ENCODE results near the gene CD96.
"Not testable (repeated sequence)": the region's sequence is repeated elsewhere in the genome, so short reads cannot be mapped to it uniquely, and the experiment has no call there.

The CD96 gene

DNA sequence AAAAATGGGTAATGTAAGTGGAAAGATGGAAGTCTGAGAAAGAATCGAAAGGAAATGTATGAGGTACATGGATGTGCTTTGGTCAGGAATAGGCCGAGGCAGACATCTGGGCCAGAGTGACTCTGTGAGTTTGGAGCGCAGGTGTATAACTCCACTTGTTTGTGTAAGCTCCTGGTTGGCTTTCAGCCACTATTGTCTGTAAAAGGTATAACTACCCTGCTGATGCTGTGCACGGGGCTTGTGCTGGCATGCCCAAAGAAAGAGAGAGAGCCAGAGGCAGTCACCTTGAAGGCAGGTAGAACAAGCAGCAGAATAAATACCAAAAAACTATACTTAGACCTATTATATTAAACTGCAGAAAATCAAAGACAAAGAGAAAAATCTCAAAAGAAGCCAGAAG, 32.7 kb upstream of the CD96 start:
- no peak overlapping the region for H3K27ac Mint-ChIP-seq
- H3K27me3 Mint-ChIP-seq (ENCODE audit: low read depth): no peaks in the 10 kb centered on the region
- H3K9me3 Mint-ChIP-seq: no peaks in the 10 kb centered on the region
- peaks cover 11% of the 10 kb centered on the region for H3K4me1 Mint-ChIP-seq
- TF ChIP-seq, protein P1, sequence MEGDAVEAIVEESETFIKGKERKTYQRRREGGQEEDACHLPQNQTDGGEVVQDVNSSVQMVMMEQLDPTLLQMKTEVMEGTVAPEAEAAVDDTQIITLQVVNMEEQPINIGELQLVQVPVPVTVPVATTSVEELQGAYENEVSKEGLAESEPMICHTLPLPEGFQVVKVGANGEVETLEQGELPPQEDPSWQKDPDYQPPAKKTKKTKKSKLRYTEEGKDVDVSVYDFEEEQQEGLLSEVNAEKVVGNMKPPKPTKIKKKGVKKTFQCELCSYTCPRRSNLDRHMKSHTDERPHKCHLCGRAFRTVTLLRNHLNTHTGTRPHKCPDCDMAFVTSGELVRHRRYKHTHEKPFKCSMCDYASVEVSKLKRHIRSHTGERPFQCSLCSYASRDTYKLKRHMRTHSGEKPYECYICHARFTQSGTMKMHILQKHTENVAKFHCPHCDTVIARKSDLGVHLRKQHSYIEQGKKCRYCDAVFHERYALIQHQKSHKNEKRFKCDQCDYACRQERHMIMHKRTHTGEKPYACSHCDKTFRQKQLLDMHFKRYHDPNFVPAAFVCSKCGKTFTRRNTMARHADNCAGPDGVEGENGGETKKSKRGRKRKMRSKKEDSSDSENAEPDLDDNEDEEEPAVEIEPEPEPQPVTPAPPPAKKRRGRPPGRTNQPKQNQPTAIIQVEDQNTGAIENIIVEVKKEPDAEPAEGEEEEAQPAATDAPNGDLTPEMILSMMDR (IDR thresholded peaks at IDR 0.05; ENCODE audit: unreplicated experiment in 3 of 3): no peak
- H3K36me3 Mint-ChIP-seq (ENCODE audit: low read depth): no peaks in the 10 kb centered on the region
- no peak overlapping the region for H3K4me3 Mint-ChIP-seq

DNA sequence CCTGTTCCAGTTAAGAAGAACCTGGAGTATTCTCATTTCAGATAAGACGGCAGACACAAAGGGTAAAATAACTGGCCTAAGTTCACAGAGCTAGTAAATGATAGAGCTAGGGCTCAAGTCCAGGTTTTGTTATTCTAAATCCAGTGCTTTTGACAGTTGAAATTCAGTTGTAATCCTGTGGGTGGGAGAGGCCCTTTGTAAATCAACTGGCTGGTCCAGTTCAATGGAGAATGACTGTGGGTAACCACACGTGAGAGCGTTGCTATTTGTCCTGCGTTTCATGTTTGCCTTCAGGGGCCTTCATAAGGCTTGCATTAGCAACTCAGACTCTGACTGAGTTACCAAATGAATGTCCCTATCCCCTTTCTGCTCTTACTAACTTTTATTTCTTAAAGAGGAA, 24.2 kb upstream of the CD96 start:
- H3K36me3 Mint-ChIP-seq (ENCODE audit: low read depth): no peaks in the 10 kb centered on the region
- H3K4me3 Mint-ChIP-seq: no peak overlapping the region
- H3K27ac Mint-ChIP-seq: peak overlapping the region in 1 of 3 experiments; percentile 46
- TF ChIP-seq, protein P1 (IDR thresholded peaks at IDR 0.05; ENCODE audit: unreplicated experiment in 3 of 3): no peak
- peaks cover 17% of the 10 kb centered on the region for H3K4me1 Mint-ChIP-seq
- H3K9me3 Mint-ChIP-seq: peaks cover 3% of the 10 kb centered on the region
- no peaks in the 10 kb centered on the region for H3K27me3 Mint-ChIP-seq (ENCODE audit: low read depth)

DNA sequence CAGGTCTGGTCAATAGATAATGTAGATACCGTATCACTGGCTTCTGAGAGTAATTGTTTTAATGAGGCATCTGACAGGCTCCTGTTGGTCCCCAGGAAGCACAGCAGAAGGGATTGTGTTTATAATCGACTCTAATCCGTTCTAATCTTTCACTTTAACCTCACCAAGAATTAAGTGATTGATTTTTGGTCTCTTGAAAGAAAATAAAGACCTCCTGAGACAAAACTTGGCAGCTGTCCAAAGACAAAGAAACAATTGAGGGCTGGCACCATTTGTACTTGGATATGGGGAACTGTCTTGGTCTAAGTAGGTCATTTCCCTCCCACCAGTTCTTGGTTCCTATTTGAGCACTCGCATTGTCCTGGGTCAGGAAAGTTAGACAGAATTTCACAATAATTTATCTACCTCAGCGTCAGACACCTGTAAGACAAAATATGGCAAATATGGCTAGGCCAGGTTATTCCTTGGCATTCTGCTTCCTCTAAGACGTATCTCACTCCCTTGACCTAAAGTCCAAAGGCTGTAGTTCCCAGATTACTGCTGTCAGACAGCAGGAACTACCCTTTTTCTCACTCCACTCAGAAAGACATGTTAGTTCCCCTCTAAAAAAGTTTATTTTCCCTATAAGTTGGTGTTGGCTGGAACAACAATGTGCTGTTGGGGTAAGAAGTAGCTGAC, 22.7 kb upstream of the CD96 start:
- H3K4me3 Mint-ChIP-seq: no peak overlapping the region
- no peaks in the 10 kb centered on the region for H3K27me3 Mint-ChIP-seq (ENCODE audit: low read depth)
- no peak overlapping the region for H3K27ac Mint-ChIP-seq
- peaks cover 17% of the 10 kb centered on the region for H3K4me1 Mint-ChIP-seq
- TF ChIP-seq, protein P1 (IDR thresholded peaks at IDR 0.05; ENCODE audit: unreplicated experiment in 3 of 3): no peak
- peaks cover 3% of the 10 kb centered on the region for H3K9me3 Mint-ChIP-seq
- no peaks in the 10 kb centered on the region for H3K36me3 Mint-ChIP-seq (ENCODE audit: low read depth)

DNA sequence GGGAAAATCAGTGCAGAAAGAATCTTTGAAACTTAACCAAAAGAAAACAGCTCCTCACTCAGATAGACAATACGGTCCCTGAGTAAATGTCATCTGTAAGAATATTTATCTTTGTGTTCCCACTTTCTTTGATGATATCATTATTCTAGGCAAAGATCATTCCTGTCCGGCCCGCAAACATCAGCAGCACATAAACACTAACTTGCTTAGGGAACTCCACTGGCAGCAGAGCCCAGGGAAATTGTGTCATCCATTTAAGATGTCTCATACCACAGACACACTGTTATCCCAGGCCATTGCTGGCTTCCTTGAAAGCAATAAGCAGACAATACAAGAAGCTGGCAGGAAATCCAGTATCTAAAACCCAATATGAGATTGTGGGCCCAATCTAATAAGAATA, 20.1 kb upstream of the CD96 start:
- H3K27ac Mint-ChIP-seq: peak overlapping the region in 1 of 3 experiments; percentile 9
- TF ChIP-seq, protein P1 (IDR thresholded peaks at IDR 0.05; ENCODE audit: unreplicated experiment in 3 of 3): no peak
- H3K27me3 Mint-ChIP-seq (ENCODE audit: low read depth): no peaks in the 10 kb centered on the region
- no peaks in the 10 kb centered on the region for H3K36me3 Mint-ChIP-seq (ENCODE audit: low read depth)
- no peak overlapping the region for H3K4me3 Mint-ChIP-seq
- H3K4me1 Mint-ChIP-seq: peaks cover 24% of the 10 kb centered on the region
- H3K9me3 Mint-ChIP-seq: peaks cover 16% of the 10 kb centered on the region

DNA sequence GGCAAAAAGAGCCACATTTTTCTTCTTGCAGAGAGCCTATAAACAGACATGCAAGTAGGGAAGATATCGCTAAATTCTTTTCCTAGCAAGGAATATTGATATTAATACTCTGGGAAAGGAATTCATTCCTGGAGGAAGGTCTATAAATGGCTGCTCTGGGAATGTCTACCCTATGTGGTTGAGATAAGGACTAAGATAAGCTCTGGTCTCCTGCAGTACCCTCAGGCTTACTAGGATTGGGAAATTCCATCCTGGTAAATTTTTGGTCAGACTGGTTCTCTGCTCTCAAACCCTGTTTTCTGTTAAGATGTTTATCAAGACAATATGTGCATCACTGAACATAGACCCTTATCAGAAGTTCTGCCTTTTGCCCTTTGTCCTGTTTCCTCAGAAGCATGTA, 17.5 kb upstream of the CD96 start:
- Mint-ChIP-seq H3K4me1 (peaks cover 23% of the 10 kb centered on the region), H3K9me3 (peaks cover 26% of the 10 kb centered on the region)
- H3K27ac Mint-ChIP-seq; H3K36me3 Mint-ChIP-seq (ENCODE audit: low read depth); H3K27me3 Mint-ChIP-seq (ENCODE audit: low read depth); H3K4me3 Mint-ChIP-seq: not testable (repeated sequence)

DNA sequence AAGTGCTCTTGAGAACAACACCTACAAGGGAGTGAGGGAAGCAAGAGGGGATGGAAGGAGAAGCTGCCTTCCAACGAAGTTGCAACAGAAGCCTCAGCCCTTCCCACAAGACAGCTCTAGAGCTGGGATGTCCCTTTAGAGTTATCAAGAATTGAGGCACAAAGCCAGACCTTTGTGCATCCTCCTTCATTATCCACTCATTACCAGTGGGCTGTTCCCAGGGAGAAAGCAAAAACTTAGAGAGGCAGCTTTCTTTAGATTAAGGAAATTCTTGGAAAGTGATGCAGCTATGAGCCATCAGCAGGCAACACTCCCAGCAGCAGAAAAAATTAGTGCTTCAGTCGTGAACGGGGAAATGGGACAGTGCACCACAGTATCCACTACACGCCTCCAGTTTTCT, 10.6 kb upstream of the CD96 start:
- TF ChIP-seq, protein P1 (IDR thresholded peaks at IDR 0.05; ENCODE audit: unreplicated experiment in 3 of 3): no peak
- Mint-ChIP-seq H3K27ac (no peak overlapping the region), H3K4me3 (no peak overlapping the region)

More for the DNA sequence above, 10.6 kb upstream of the CD96 start:
- H3K36me3 Mint-ChIP-seq (ENCODE audit: low read depth): no peaks in the 10 kb centered on the region
- peaks cover 27% of the 10 kb centered on the region for H3K4me1 Mint-ChIP-seq
- H3K9me3 Mint-ChIP-seq: peaks cover 22% of the 10 kb centered on the region
- peaks cover 8% of the 10 kb centered on the region for H3K27me3 Mint-ChIP-seq (ENCODE audit: low read depth)

Measured in nephron (organoid).